ENCODE data around the gene ORC5. TPM values are rescaled to one million over a fixed set of nuclear protein-coding genes. Genes with fewer than 3 reads are reported as not detected.

ORC5 gene
- total RNA-seq, 2 donors from 2014 or later, result 13.8 to 14.8 TPM

DNA sequence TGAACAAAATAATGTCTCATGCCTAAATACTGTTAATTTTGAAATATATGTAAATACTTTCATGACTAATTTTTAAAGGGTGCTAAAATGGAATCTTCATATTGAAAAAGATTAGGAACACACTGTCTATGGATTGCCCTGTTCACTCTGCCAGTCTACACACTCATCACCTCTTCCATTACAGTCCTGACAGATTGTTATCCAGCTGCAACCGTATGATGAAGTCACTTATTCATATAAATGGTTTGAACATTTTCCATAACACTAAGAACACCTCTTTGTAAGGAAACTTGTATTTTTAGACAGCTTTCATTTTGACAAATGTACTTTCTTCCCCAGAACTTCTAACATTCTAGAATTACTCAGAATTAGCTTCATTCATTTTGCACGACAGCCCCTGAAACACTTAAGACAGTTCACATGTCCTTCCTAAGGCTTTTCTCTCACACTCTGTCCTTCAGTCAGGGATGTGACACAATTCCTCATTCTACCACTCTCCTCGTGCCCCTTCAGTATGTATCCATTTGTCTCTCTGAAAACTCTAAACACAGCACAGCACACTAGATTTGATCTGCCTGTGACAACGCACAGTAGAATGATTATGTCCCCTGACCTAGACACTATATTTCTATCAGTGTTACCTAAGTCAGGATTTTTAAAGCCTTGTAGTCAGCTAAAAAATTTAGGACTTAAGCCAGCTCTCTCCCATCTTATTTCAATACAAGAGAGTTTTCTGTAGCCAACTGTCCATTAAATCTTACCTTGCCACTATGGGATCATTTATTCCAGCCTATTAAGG lies 71.9 kb downstream of the ORC5 start:
- Histone ChIP-seq H3K9me3 (no peaks in the 10 kb centered on the region), H3K36me3 (peaks cover 16% of the 10 kb centered on the region), H3K27ac (no peak overlapping the region), H3K27me3 (replicated peaks; ENCODE audit: insufficient read depth) (no peaks in the 10 kb centered on the region), H3K4me1 (ENCODE audit: control insufficient read depth in 1 of 2, low read depth in 2 of 2) (no peaks in the 10 kb centered on the region), H3K4me3 (no peak overlapping the region)
- DNase-seq (ENCODE audit: low spot score), result no peak
- ATAC-seq (ENCODE audit: insufficient number of reproducible peaks, low FRiP score, low read depth), result no peak
- no peak for TF ChIP-seq CTCF (IDR thresholded peaks at IDR 0.05)

- no peak for TF ChIP-seq CTCF (IDR thresholded peaks at IDR 0.05)
- ATAC-seq (ENCODE audit: insufficient number of reproducible peaks, low FRiP score, low read depth) (no peak), DNase-seq (ENCODE audit: low spot score) (no peak)
- H3K4me3 ChIP-seq, result no peak overlapping the region
- H3K27me3 ChIP-seq (replicated peaks; ENCODE audit: insufficient read depth), result no peaks in the 10 kb centered on the region
- peaks cover 16% of the 10 kb centered on the region for H3K36me3 ChIP-seq
- H3K4me1 ChIP-seq (ENCODE audit: control insufficient read depth in 1 of 2, low read depth in 2 of 2), result no peaks in the 10 kb centered on the region
- H3K27ac ChIP-seq, result no peak overlapping the region
- H3K9me3 ChIP-seq, result no peaks in the 10 kb centered on the region
Observed at GRCh38 chr7:104133238-104133637, 74.6 kb downstream of the ORC5 start.

- DNase-seq (ENCODE audit: low spot score) (no peak), ATAC-seq (ENCODE audit: insufficient number of reproducible peaks, low FRiP score, low read depth) (no peak)
- Histone ChIP-seq H3K27ac (no peak overlapping the region), H3K27me3 (replicated peaks; ENCODE audit: insufficient read depth) (no peaks in the 10 kb centered on the region), H3K4me3 (no peak overlapping the region), H3K9me3 (no peaks in the 10 kb centered on the region), H3K36me3 (peaks cover 16% of the 10 kb centered on the region), H3K4me1 (ENCODE audit: control insufficient read depth in 1 of 2, low read depth in 2 of 2) (no peaks in the 10 kb centered on the region)
- TF ChIP-seq CTCF (IDR thresholded peaks at IDR 0.05), result no peak
Observed at GRCh38 chr7:104130726-104131125, 77.1 kb downstream of the ORC5 start.

- Histone ChIP-seq H3K4me3 (no peak overlapping the region), H3K36me3 (peaks cover 7% of the 10 kb centered on the region), H3K27me3 (replicated peaks; ENCODE audit: insufficient read depth) (no peaks in the 10 kb centered on the region), H3K27ac (no peak overlapping the region), H3K4me1 (ENCODE audit: control insufficient read depth in 1 of 2, low read depth in 2 of 2) (no peaks in the 10 kb centered on the region), H3K9me3 (no peaks in the 10 kb centered on the region)
- no peak for ATAC-seq (ENCODE audit: insufficient number of reproducible peaks, low FRiP score, low read depth)
- no peak for DNase-seq (ENCODE audit: low spot score)
- TF ChIP-seq CTCF (IDR thresholded peaks at IDR 0.05), result no peak
Observed at GRCh38 chr7:104127204-104127603, 80.6 kb downstream of the ORC5 start.

DNA sequence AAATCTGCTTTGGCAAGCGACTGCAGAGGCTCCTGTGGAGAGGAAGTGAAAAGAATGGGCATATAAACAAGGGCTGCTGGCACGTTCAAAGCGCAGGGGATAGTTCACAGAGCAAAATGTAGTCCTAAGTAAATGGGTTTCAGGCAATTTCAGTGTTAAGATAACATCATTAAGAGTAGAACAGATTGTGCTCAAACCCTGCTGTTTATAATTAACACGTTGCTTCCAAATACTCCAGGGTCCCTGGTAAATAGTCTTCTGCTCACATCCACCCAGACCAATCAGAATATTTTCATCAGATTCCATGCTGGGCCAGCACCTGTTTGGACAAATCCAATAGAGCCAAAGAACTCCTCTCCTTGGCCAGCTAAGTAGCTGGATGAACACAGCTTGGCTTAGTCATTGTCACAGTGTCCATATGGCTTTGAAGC lies 81.4 kb downstream of the ORC5 start:
- DNase-seq (ENCODE audit: low spot score), result no peak
- H3K9me3 ChIP-seq, result no peaks in the 10 kb centered on the region
- ATAC-seq (ENCODE audit: insufficient number of reproducible peaks, low FRiP score, low read depth), result no peak
- no peaks in the 10 kb centered on the region for H3K4me1 ChIP-seq (ENCODE audit: control insufficient read depth in 1 of 2, low read depth in 2 of 2)
- H3K27ac ChIP-seq, result no peak overlapping the region
- H3K36me3 ChIP-seq, result peaks cover 7% of the 10 kb centered on the region
- no peaks in the 10 kb centered on the region for H3K27me3 ChIP-seq (replicated peaks; ENCODE audit: insufficient read depth)
- no peak overlapping the region for H3K4me3 ChIP-seq
- no peak for TF ChIP-seq CTCF (IDR thresholded peaks at IDR 0.05)

Data from thoracic aorta (tissue), 2 donors.